ENCODE results near the gene SRPX. TPM values are rescaled to one million over a fixed set of nuclear protein-coding genes. Genes with fewer than 3 reads are reported as not detected.
A peak's percentile ranks its signal among the peaks of the same experiment; 100 is the strongest.

The SRPX gene
- 100 to 1,000 TPM; 250 to 432 (median 374) TPM for total RNA-seq

DNA sequence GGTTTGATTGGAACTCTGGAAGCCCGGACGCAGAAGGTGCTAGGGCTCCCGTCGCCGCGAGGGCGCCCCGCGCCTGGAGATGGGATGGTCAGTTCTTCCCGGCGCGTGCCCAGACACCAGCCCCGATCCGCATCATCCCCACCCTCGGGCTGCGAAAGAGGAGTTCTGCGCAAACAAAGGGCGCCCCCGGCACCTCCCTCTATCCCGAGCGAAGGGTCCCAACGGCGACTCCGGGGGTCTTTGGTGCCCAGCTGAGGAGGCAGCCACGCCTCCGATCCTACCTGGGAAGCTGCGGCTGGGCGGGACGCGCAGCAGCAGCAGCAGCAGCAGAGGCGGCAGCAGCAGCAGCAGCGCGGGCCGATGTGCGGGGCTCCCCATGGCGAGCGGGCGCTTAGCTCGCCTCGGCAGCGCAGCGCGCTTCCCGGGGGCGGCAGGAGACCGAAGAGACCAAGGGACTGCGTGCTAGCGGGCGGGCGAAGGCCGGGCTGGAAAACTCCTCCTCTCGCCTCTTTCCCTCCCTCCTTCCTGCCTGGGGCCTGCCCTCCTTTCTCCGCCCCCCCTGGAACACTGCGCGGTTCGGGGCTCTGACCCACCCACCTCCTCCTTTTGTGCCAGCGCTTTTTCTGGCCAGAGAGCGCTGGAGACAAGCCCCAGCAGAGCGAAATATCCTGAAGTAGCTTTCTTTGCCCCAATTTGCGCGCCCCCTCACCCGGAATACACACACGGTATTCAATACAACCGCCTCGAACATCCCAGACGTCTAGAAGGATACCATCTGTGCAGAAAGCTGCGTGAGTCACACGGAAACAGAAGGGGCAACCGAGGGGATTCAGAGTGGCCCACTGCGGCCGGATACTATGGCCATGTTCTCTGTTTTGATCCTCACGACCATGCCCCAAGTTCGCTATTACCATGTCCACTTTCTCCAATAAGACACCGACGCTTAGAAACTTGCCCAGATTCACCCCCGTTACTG lies at the start of gene SRPX:
Gene SRPX (minus strand): TSS at position 457 of the 976 bp plus-strand sequence. CDS start 79 bp downstream, at position 378.
- ATAC-seq (ENCODE audit: low FRiP score): peak; percentile 62

GRCh38 chrX:38268011-38268410 lies 47.3 kb upstream of the SRPX start:
- DNase-seq (ENCODE audit: low spot score): no peak
- TF ChIP-seq, protein P1, sequence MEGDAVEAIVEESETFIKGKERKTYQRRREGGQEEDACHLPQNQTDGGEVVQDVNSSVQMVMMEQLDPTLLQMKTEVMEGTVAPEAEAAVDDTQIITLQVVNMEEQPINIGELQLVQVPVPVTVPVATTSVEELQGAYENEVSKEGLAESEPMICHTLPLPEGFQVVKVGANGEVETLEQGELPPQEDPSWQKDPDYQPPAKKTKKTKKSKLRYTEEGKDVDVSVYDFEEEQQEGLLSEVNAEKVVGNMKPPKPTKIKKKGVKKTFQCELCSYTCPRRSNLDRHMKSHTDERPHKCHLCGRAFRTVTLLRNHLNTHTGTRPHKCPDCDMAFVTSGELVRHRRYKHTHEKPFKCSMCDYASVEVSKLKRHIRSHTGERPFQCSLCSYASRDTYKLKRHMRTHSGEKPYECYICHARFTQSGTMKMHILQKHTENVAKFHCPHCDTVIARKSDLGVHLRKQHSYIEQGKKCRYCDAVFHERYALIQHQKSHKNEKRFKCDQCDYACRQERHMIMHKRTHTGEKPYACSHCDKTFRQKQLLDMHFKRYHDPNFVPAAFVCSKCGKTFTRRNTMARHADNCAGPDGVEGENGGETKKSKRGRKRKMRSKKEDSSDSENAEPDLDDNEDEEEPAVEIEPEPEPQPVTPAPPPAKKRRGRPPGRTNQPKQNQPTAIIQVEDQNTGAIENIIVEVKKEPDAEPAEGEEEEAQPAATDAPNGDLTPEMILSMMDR (IDR thresholded peaks at IDR 0.05): no peak
- ATAC-seq (ENCODE audit: low FRiP score): no peak

More for the DNA sequence above, at the start of gene SRPX:
- TF ChIP-seq, protein P1 (IDR thresholded peaks at IDR 0.05): no peak
- DNase-seq (ENCODE audit: low spot score): no peak

DNA sequence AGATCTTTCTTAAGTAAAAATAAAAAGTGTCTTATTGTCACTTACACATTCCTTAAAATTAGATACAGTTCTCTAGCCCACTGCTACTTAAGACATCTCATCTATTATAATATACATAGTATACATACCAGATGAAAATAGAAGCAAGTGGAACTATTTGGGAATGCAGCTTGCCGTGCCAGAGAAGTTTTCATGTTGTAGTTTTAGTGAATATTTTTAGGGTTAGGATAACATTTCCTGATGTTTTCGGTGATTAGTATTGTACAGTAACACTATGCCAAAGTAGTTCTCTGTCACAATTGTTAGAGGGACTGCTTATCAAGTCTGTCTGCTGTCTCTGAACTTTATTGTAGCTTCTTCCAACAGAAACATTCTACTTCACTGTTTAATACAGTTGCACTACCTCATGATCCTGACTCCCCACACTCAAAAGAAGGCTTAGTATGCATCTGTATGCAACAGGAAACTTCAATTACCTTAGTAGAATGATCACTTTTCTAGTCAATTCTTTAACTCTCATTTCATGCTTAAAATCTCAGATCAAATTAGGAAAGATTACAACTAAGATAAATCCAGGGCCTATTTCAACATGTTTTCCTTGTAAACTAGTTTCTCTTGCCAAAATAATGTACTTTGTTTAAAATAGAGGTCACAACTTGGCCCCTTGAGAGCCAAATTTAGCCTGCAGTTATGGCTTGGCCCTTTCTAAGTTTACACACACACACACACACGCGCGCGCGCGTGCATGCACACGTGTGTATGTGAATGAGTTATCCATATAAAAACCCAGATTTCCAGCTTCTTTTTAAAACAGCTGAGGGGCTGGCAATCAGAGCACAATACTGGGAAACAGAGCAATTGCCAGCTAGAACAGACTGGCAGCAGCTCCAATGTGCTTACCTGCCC lies 42.3 kb upstream of the SRPX start:
- no peak for DNase-seq (ENCODE audit: low spot score)
- TF ChIP-seq, protein P1 (IDR thresholded peaks at IDR 0.05): no peak
- ATAC-seq (ENCODE audit: low FRiP score): no peak

GRCh38 chrX:38260231-38260630 lies 39.6 kb upstream of the SRPX start:
- no peak for ATAC-seq (ENCODE audit: low FRiP score)
- TF ChIP-seq, protein P1 (IDR thresholded peaks at IDR 0.05): no peak
- no peak for DNase-seq (ENCODE audit: low spot score)

DNA sequence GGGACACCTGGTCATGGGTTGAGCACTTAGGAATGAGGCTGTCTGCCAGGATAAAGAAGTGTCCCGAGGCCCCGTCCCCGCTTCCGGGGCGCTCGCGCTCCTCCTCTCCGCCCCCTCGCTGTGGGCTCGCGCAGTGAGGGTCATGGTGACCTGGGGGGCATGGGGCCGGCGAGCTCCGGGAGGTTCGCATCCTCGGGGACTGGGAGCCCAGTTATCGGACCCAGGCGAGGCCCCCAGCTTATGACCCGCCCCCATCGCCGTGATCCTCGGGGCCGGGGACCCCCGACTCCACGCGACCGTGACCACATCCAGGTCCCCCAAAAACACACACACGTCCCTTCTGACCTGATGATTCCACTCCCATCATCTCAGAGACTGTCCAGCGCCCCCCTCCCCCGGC lies 35.3 kb upstream of the SRPX start:
- no peak for ATAC-seq (ENCODE audit: low FRiP score)
- TF ChIP-seq, protein P1 (IDR thresholded peaks at IDR 0.05): no peak
- no peak for DNase-seq (ENCODE audit: low spot score)

GRCh38 chrX:38249965-38250364 lies 29.3 kb upstream of the SRPX start:
- ATAC-seq (ENCODE audit: low FRiP score): no peak
- DNase-seq (ENCODE audit: low spot score): no peak
- TF ChIP-seq, protein P1 (IDR thresholded peaks at IDR 0.05): no peak
